Loucy (cell line): ENCODE data around the gene SLC39A8.

Source experiments
- H2AFZ ChIP-seq: fragments of 200-600 bp; sonication (generic); 2 replicates; pipeline ENCODE4 v1.6.0; 2016; ENCODE audit warnings: antibody characterized with exemption, mild to moderate bottlenecking, low read length, moderate library complexity
- H3F3A ChIP-seq: fragments of 200-600 bp; 2 replicates; pipeline ENCODE4 v1.6.0; 2016; ENCODE audit warnings: antibody characterized with exemption, low read depth, mild to moderate bottlenecking
- H3K27me3 ChIP-seq: fragments of 200-600 bp; sonication (generic); 2 replicates; pipeline ENCODE4 v1.6.1; 2014; ENCODE audit warnings: low read length, mild to moderate bottlenecking; ENCODE audit not compliant: insufficient read depth, poor library complexity, severe bottlenecking
- H3K36me3 ChIP-seq: fragments of 200-600 bp; sonication (generic); 2 replicates; pipeline ENCODE4 v1.6.1; 2016; ENCODE audit warnings: low read length; ENCODE audit not compliant: insufficient read depth
- H3K4me1 ChIP-seq: fragments of 200-600 bp; sonication (generic); 2 replicates; pipeline ENCODE4 v1.5.1; 2014; ENCODE audit warnings: low read length, mild to moderate bottlenecking; ENCODE audit not compliant: insufficient read depth, poor library complexity, severe bottlenecking
- H3K4me2 ChIP-seq: fragments of 200-600 bp; sonication (generic); 2 replicates; pipeline ENCODE4 v1.6.0; 2014; ENCODE audit warnings: antibody characterized with exemption, low read length, low read depth, mild to moderate bottlenecking; ENCODE audit not compliant: poor library complexity, severe bottlenecking
- H3K4me3 ChIP-seq: fragments of 200-600 bp; sonication (generic); 2 replicates; pipeline ENCODE4 v1.5.1; 2014; ENCODE audit warnings: low read length, mild to moderate bottlenecking, mixed read lengths; ENCODE audit not compliant: poor library complexity, severe bottlenecking
- H3K79me2 ChIP-seq: fragments of 200-600 bp; sonication (generic); 2 replicates; pipeline ENCODE4 v1.6.1; 2014; ENCODE audit warnings: low read length; ENCODE audit not compliant: insufficient read depth
- H3K9ac ChIP-seq: fragments of 200-600 bp; sonication (generic); 2 replicates; pipeline ENCODE4 v1.6.0; 2014; ENCODE audit warnings: mild to moderate bottlenecking, low read depth, low read length, moderate library complexity; ENCODE audit not compliant: poor library complexity, severe bottlenecking
- H3K9me2 ChIP-seq: fragments of 200-600 bp; sonication (generic); replicated peaks from 2 replicates; pipeline ENCODE4 v1.6.1; 2016; ENCODE audit warnings: low read depth, low read length, mixed read lengths
- H3K9me3 ChIP-seq: fragments of 200-600 bp; sonication (generic); 2 replicates; pipeline ENCODE4 v1.6.1; 2014; ENCODE audit warnings: mild to moderate bottlenecking, antibody characterized with exemption, low read length, low read depth; ENCODE audit not compliant: insufficient read depth
- H4K20me1 ChIP-seq: fragments of 200-600 bp; sonication (generic); 2 replicates; pipeline ENCODE4 v1.6.0; 2014; ENCODE audit warnings: antibody characterized with exemption, low read length, mild to moderate bottlenecking; ENCODE audit not compliant: insufficient read depth, poor library complexity, severe bottlenecking
- CTCF ChIP-seq: fragments of 200-600 bp; sonication (generic); conservative IDR thresholded peaks from 2 replicates; pipeline ENCODE4 v1.5.1; 2014; ENCODE audit warnings: mild to moderate bottlenecking, antibody characterized with exemption, low read length
- EZH2phosphoT487 ChIP-seq: fragments of 200-600 bp; IDR thresholded peaks from 2 replicates; pipeline ENCODE4 v1.6.1; 2018; ENCODE audit warnings: antibody characterized with exemption, mild to moderate bottlenecking, moderate library complexity, borderline replicate concordance

Gene SLC39A8

DNA sequence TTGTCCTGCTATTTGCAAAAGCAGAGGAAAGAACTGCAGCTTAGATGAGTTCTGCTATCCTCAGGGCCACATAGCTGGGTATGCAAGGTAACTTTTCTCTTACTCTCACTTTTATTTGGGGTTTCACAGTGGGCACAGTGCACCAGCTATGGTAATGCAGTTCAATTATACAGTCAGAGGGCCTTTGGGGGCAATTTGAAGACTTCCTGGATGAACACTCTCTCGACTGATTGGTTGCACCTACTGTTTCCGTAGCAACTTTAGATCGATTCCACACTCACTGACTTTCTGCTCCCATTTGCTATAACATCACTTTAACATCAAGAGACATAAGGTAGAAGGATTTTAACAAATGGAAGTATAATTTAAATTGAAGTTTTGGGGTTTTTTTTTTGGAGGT, 128.6 kb downstream of the SLC39A8 start:
- Histone ChIP-seq H3K4me3 (no peak overlapping the region), H3K9me3 (no peaks in the 10 kb centered on the region), H2AFZ (0 out of 2 replicates have a peak overlapping the region, but pooled peaks have one; percentile 18), H4K20me1 (no peaks in the 10 kb centered on the region), H3K4me2 (peak overlapping the region; percentile 29), H3K79me2 (no peaks in the 10 kb centered on the region), H3K4me1 (peaks cover 16% of the 10 kb centered on the region), H3F3A (no peaks in the 10 kb centered on the region), H3K36me3 (no peaks in the 10 kb centered on the region), H3K9ac (no peak overlapping the region), H3K27me3 (no peaks in the 10 kb centered on the region), H3K9me2 (no peaks in the 10 kb centered on the region)
- TF ChIP-seq EZH2phosphoT487 (no peak), CTCF (no peak)

DNA sequence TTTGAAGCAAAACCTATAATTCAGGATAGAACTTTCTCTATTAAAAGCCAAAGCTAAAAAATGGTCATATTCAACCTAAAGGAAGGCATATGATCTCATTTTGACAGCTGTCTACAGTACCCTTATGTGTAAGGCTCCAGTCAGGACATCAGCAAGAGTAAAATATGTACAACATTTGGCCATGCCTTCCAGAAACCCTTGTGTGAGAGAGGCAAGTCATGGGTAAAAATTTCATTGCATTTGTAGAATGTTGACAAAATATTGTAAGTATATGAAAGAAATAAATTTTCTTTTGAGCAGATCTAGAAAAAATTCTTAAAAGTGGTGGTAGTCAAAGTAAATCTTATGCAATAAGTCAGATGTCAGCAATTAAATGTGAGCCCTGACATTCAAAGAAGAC, 132.3 kb downstream of the SLC39A8 start:
- H2AFZ ChIP-seq, result no peak overlapping the region
- no peaks in the 10 kb centered on the region for H3K27me3 ChIP-seq

More for the DNA sequence above, 132.3 kb downstream of the SLC39A8 start:
- peaks cover 7% of the 10 kb centered on the region for H3K4me1 ChIP-seq
- H3K4me3 ChIP-seq, result no peak overlapping the region
- no peaks in the 10 kb centered on the region for H3K79me2 ChIP-seq
- H3F3A ChIP-seq, result no peaks in the 10 kb centered on the region
- H3K9me3 ChIP-seq, result no peaks in the 10 kb centered on the region
- TF ChIP-seq CTCF (no peak), EZH2phosphoT487 (no peak)
- no peak overlapping the region for H3K4me2 ChIP-seq
- no peaks in the 10 kb centered on the region for H4K20me1 ChIP-seq
- H3K9me2 ChIP-seq, result no peaks in the 10 kb centered on the region
- H3K36me3 ChIP-seq, result no peaks in the 10 kb centered on the region
- no peak overlapping the region for H3K9ac ChIP-seq
